ENCODE results near the gene SURF4.

DNA sequence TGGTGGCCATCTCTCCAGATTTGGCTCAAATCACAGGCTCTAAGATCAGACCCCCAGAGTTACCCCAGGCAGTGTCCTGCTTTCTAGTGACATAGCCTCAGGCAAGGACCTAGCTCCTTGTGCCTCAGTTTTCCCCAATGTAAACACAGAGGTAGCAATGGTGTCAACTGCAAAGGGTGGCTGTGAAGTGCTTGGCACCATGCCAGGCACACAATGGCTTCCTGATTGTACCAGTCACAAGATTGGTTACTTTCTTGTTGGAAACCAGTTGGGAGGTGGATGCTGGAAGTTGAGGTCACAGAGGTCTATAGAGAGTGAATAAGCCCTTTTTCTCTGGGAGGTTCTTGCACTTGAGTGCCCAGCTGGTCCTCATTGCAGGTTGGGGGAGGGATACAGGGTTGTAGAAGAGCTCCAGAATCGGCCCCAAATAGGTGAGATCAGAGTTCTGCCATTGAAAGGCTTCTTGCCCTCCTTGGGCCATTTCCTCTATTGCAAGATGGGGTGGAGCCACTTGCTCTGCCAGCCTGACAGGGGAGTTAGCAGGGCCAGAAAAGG lies 2.6 kb upstream of the SURF4 start:
- TF ChIP-seq NR3C1 (CRISPR knock-in tag; conservative IDR thresholded peaks at IDR 0.05; ENCODE audit: low read depth) (no peak), ETV6 (CRISPR knock-in tag; IDR thresholded peaks at IDR 0.05) (no peak), RELA (CRISPR knock-in tag; IDR thresholded peaks at IDR 0.05; ENCODE audit: borderline replicate concordance) (no peak), FOXJ3 (CRISPR knock-in tag; IDR thresholded peaks at IDR 0.05; ENCODE audit: borderline replicate concordance) (no peak), FOXP1 (CRISPR knock-in tag; IDR thresholded peaks at IDR 0.05; ENCODE audit: borderline replicate concordance) (no peak)
- TF ChIP-seq, protein P1, sequence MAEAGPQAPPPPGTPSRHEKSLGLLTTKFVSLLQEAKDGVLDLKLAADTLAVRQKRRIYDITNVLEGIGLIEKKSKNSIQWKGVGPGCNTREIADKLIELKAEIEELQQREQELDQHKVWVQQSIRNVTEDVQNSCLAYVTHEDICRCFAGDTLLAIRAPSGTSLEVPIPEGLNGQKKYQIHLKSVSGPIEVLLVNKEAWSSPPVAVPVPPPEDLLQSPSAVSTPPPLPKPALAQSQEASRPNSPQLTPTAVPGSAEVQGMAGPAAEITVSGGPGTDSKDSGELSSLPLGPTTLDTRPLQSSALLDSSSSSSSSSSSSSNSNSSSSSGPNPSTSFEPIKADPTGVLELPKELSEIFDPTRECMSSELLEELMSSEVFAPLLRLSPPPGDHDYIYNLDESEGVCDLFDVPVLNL (CRISPR knock-in tag; IDR thresholded peaks at IDR 0.05; ENCODE audit: borderline replicate concordance, low read depth): no peak
- TF ChIP-seq, protein P2, sequence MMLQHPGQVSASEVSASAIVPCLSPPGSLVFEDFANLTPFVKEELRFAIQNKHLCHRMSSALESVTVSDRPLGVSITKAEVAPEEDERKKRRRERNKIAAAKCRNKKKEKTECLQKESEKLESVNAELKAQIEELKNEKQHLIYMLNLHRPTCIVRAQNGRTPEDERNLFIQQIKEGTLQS (CRISPR knock-in tag; conservative IDR thresholded peaks at IDR 0.05): no peak
- TF ChIP-seq, protein P3, sequence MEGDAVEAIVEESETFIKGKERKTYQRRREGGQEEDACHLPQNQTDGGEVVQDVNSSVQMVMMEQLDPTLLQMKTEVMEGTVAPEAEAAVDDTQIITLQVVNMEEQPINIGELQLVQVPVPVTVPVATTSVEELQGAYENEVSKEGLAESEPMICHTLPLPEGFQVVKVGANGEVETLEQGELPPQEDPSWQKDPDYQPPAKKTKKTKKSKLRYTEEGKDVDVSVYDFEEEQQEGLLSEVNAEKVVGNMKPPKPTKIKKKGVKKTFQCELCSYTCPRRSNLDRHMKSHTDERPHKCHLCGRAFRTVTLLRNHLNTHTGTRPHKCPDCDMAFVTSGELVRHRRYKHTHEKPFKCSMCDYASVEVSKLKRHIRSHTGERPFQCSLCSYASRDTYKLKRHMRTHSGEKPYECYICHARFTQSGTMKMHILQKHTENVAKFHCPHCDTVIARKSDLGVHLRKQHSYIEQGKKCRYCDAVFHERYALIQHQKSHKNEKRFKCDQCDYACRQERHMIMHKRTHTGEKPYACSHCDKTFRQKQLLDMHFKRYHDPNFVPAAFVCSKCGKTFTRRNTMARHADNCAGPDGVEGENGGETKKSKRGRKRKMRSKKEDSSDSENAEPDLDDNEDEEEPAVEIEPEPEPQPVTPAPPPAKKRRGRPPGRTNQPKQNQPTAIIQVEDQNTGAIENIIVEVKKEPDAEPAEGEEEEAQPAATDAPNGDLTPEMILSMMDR (IDR thresholded peaks at IDR 0.05): no peak
